ENCODE data around the gene OR5K1. TPM values are rescaled to one million over a fixed set of nuclear protein-coding genes. Genes with fewer than 3 reads are reported as not detected.

The OR5K1 gene
- total and polyA plus RNA-seq, 2 donors (not counting 1 experiment from before 2014, with no cell fraction given), result not detected

DNA sequence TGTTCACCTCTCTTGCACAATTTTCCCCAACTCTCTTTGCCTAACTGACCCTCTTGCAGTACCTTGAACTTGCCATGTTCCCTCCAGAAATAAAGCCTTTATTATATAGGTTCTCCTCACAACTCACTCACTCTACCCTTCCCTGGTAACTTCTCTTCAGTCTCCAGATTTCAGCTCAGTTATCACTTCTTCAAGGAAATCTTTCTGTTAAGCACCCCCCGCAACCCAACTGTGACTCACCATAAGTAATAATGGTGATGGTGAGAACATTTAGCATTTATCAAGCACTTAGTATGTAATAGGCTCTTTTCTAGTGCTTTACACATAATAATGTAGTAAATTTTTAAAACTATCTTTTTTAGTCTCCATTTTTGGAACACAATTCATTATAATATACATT lies 8.1 kb upstream of the OR5K1 start:
- Histone ChIP-seq H3K27ac (ENCODE audit: insufficient read depth, low read length) (no peak overlapping the region), H3K9ac (ENCODE audit: insufficient read depth, low read length) (no peak overlapping the region), H3K79me2 (ENCODE audit: control insufficient read depth, insufficient read depth, low read length) (no peaks in the 10 kb centered on the region), H3K4me3 (replicated peaks in 1 of 4; ENCODE audit: control extremely low read depth in 1 of 4, insufficient read depth in 1 of 4, low read depth in 3 of 4, low read length in 4 of 4) (no peak overlapping the region), H2AFZ (ENCODE audit: low read length) (no peak overlapping the region), H4K20me1 (ENCODE audit: control insufficient read depth, extremely low read depth, insufficient read depth, low read length) (no peaks in the 10 kb centered on the region), H3K36me3 (ENCODE audit: control insufficient read depth, insufficient read depth, low read length) (no peaks in the 10 kb centered on the region), H3K27me3 (ENCODE audit: control insufficient read depth, insufficient read depth, low read length) (no peaks in the 10 kb centered on the region), H3K4me1 (ENCODE audit: control insufficient read depth, extremely low read depth, insufficient read depth, low read length) (no peaks in the 10 kb centered on the region), H3K4me2 (ENCODE audit: extremely low read depth, insufficient read depth, low read length) (no peak overlapping the region), H3K9me3 (ENCODE audit: control insufficient read depth, insufficient read depth, low read depth, low read length) (no peaks in the 10 kb centered on the region)
- no peak for DNase-seq (ENCODE audit: low read depth in 2 of 2)
- TF ChIP-seq, protein P1, sequence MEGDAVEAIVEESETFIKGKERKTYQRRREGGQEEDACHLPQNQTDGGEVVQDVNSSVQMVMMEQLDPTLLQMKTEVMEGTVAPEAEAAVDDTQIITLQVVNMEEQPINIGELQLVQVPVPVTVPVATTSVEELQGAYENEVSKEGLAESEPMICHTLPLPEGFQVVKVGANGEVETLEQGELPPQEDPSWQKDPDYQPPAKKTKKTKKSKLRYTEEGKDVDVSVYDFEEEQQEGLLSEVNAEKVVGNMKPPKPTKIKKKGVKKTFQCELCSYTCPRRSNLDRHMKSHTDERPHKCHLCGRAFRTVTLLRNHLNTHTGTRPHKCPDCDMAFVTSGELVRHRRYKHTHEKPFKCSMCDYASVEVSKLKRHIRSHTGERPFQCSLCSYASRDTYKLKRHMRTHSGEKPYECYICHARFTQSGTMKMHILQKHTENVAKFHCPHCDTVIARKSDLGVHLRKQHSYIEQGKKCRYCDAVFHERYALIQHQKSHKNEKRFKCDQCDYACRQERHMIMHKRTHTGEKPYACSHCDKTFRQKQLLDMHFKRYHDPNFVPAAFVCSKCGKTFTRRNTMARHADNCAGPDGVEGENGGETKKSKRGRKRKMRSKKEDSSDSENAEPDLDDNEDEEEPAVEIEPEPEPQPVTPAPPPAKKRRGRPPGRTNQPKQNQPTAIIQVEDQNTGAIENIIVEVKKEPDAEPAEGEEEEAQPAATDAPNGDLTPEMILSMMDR (conservative IDR thresholded peaks at IDR 0.05 in 1 of 2, IDR thresholded peaks at IDR 0.05 in 1 of 2; ENCODE audit: low read depth in 1 of 2, low read length in 2 of 2), result no peak
- no peak for TF ChIP-seq EZH2 (IDR thresholded peaks at IDR 0.05; ENCODE audit: low read length, missing control alignments)

DNA sequence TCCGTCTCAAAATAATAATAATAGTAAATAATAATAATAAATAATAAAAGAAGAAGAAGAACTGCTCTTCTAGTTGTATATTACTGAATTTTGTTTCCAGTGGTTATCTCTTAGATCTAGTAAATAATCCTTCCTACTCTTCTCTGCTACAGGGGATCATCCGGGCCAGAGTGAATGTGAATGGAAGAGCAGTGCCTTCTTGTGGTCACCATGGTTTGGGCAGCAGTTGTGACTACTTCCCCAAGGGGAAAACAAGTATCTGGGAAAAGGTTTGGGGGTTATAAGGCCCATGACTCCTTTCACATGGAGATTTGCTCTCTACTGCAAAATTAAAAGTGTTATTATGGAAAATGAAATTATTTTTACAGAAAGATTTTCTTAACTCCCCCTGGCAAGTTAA lies 5.5 kb upstream of the OR5K1 start:
- H3K79me2 ChIP-seq (ENCODE audit: control insufficient read depth, insufficient read depth, low read length), result no peaks in the 10 kb centered on the region
- H3K9ac ChIP-seq (ENCODE audit: insufficient read depth, low read length), result no peak overlapping the region
- no peaks in the 10 kb centered on the region for H3K9me3 ChIP-seq (ENCODE audit: control insufficient read depth, insufficient read depth, low read depth, low read length)
- no peak for TF ChIP-seq EZH2 (IDR thresholded peaks at IDR 0.05; ENCODE audit: low read length, missing control alignments)
- TF ChIP-seq, protein P1 (conservative IDR thresholded peaks at IDR 0.05 in 1 of 2, IDR thresholded peaks at IDR 0.05 in 1 of 2; ENCODE audit: low read depth in 1 of 2, low read length in 2 of 2), result no peak
- DNase-seq (ENCODE audit: low read depth in 2 of 2), result no peak
- no peak overlapping the region for H2AFZ ChIP-seq (ENCODE audit: low read length)
- H3K4me1 ChIP-seq (ENCODE audit: control insufficient read depth, extremely low read depth, insufficient read depth, low read length), result no peaks in the 10 kb centered on the region
- no peak overlapping the region for H3K4me2 ChIP-seq (ENCODE audit: extremely low read depth, insufficient read depth, low read length)
- H4K20me1 ChIP-seq (ENCODE audit: control insufficient read depth, extremely low read depth, insufficient read depth, low read length), result no peaks in the 10 kb centered on the region
- H3K27ac ChIP-seq (ENCODE audit: insufficient read depth, low read length), result no peak overlapping the region
- no peaks in the 10 kb centered on the region for H3K36me3 ChIP-seq (ENCODE audit: control insufficient read depth, insufficient read depth, low read length)
- no peaks in the 10 kb centered on the region for H3K27me3 ChIP-seq (ENCODE audit: control insufficient read depth, insufficient read depth, low read length)
- H3K4me3 ChIP-seq (replicated peaks in 1 of 4; ENCODE audit: control extremely low read depth in 1 of 4, insufficient read depth in 1 of 4, low read depth in 3 of 4, low read length in 4 of 4), result no peak overlapping the region

DNA sequence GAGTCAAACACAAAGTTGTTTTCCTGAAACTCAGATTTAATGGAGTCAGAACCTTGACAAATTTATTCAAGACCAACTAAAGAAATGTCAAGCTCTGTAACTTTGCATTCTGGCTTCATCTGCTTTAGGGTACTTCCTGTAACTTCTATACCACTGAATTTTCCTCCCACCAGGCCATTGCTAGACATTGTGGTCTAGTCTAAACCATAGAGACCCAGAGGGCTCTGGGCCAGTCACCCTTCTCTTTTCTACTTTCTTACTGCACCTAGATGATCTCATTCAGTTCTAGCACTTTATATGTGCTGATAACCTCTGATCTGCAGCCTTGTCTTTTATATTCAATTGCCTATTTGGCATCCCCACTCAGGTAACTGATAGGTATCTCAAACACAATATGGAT lies 2.8 kb upstream of the OR5K1 start:
- H3K36me3 ChIP-seq (ENCODE audit: control insufficient read depth, insufficient read depth, low read length), result no peaks in the 10 kb centered on the region
- no peaks in the 10 kb centered on the region for H3K4me1 ChIP-seq (ENCODE audit: control insufficient read depth, extremely low read depth, insufficient read depth, low read length)
- H3K4me2 ChIP-seq (ENCODE audit: extremely low read depth, insufficient read depth, low read length), result no peak overlapping the region
- H3K9ac ChIP-seq (ENCODE audit: insufficient read depth, low read length), result no peak overlapping the region
- no peaks in the 10 kb centered on the region for H3K9me3 ChIP-seq (ENCODE audit: control insufficient read depth, insufficient read depth, low read depth, low read length)
- H3K27me3 ChIP-seq (ENCODE audit: control insufficient read depth, insufficient read depth, low read length), result no peaks in the 10 kb centered on the region
- TF ChIP-seq, protein P1 (conservative IDR thresholded peaks at IDR 0.05 in 1 of 2, IDR thresholded peaks at IDR 0.05 in 1 of 2; ENCODE audit: low read depth in 1 of 2, low read length in 2 of 2), result no peak
- TF ChIP-seq EZH2 (IDR thresholded peaks at IDR 0.05; ENCODE audit: low read length, missing control alignments), result no peak
- H3K79me2 ChIP-seq (ENCODE audit: control insufficient read depth, insufficient read depth, low read length), result no peaks in the 10 kb centered on the region
- no peak for DNase-seq (ENCODE audit: low read depth in 2 of 2)
- no peaks in the 10 kb centered on the region for H4K20me1 ChIP-seq (ENCODE audit: control insufficient read depth, extremely low read depth, insufficient read depth, low read length)
- no peak overlapping the region for H3K27ac ChIP-seq (ENCODE audit: insufficient read depth, low read length)
- no peak overlapping the region for H3K4me3 ChIP-seq (replicated peaks in 1 of 4; ENCODE audit: control extremely low read depth in 1 of 4, insufficient read depth in 1 of 4, low read depth in 3 of 4, low read length in 4 of 4)
- no peak overlapping the region for H2AFZ ChIP-seq (ENCODE audit: low read length)
